ENCODE data around the gene CCNL2. TPM values are rescaled to one million over a fixed set of nuclear protein-coding genes. Genes with fewer than 3 reads are reported as not detected.

CCNL2 gene
- polyA plus RNA-seq, 2 of the 4 experiments (the other 2 are of a cell fraction), result 85.5 to 111 TPM

DNA sequence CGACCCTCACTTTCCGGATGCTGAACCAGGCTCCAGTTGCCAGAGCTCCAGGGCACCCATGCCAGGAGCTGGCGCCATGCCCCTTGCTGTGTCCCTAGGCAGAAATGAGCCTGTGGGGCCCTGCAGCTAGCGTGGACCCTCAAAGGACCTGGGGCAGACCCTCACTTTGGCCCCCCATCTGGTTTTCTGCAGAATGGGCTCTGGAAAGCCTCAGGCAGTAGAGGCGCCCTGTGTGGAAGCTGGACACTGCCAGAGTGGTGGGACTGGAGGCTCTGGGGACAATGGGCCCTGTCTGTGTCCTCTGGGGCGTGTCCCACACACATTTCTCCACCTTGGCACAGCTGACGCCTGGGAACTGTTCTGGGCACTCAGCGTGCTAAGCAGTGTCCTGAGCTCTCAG is 17.8 kb downstream of the CCNL2 start:
- Histone ChIP-seq H3K9me3 (no peaks in the 10 kb centered on the region), H3K4me1 (no peaks in the 10 kb centered on the region), H3K4me3 (no peak overlapping the region), H3K4me2 (no peak overlapping the region), H3K27ac (no peak overlapping the region)
- ATAC-seq (no peak), FAIRE-seq (no peak), DNase-seq (ENCODE audit: low read depth in 1 of 2, low spot score in 1 of 2) (no peak)
- TF ChIP-seq BHLHE40 (IDR thresholded peaks at IDR 0.05; ENCODE audit: low read depth, low read length), result no peak
- no peak for TF ChIP-seq SREBF2 (IDR thresholded peaks at IDR 0.05)
- no peak for TF ChIP-seq RNF2 (IDR thresholded peaks at IDR 0.05; ENCODE audit: borderline replicate concordance, low read depth)
- TF ChIP-seq FOXS1 (CRISPR knock-in tag; IDR thresholded peaks at IDR 0.05), result no peak
- no peak for TF ChIP-seq NR3C1 (IDR thresholded peaks at IDR 0.05)
- no peak for TF ChIP-seq FOSB (CRISPR knock-in tag; IDR thresholded peaks at IDR 0.05)
- TF ChIP-seq GATA3 (IDR thresholded peaks at IDR 0.05; ENCODE audit: borderline replicate concordance), result no peak
- ChIA-PET CTCF (interaction anchor here (1.2 to 2.0 kb wide), 2 partner anchors 9 to 124 kb away, joined by 3 to 9 read pairs; no protein-coding TSS in a partner anchor), POLR2A (no interaction called here)
- WGBS (ENCODE audit: missing lambda C conversion rate), result 86% methylated on average over 7 of the region's 8 CpGs

GRCh38 chr1:1380860-1381259 is 18.3 kb downstream of the CCNL2 start:
- FAIRE-seq, result no peak
- 88% methylated on average over 6 of the region's 16 CpGs for WGBS (ENCODE audit: missing lambda C conversion rate)
- CTCF ChIA-PET, result interaction anchor here (2.0 kb wide), 1 partner anchor 9 kb away, joined by 9 read pairs; no protein-coding TSS in a partner anchor

GRCh38 chr1:1377540-1378205 is 21.5 kb downstream of the CCNL2 start:
- ChIA-PET CTCF (interaction anchor here (0.7 kb wide), 1 partner anchor 27 kb away, joined by 3 read pairs; no protein-coding TSS in a partner anchor), POLR2A (interaction anchor here (0.8 kb wide), 1 partner anchor 24 kb away, joined by 3 read pairs; no protein-coding TSS in a partner anchor)
- WGBS (ENCODE audit: missing lambda C conversion rate), result 95% methylated on average over 16 of the region's 16 CpGs
- Histone ChIP-seq H3K4me2 (no peak overlapping the region), H3K9me3 (no peaks in the 10 kb centered on the region), H3K4me3 (no peak overlapping the region), H3K27ac (no peak overlapping the region), H3K4me1 (peaks cover 14% of the 10 kb centered on the region)
- no peak for DNase-seq (ENCODE audit: low read depth in 1 of 2, low spot score in 1 of 2)
- no peak for ATAC-seq
- FAIRE-seq, result no peak
- no peak for TF ChIP-seq HOXB13 (CRISPR knock-in tag; IDR thresholded peaks at IDR 0.05; ENCODE audit: low read depth)
- no peak for TF ChIP-seq CEBPB (IDR thresholded peaks at IDR 0.05)
- TF ChIP-seq NFE2L2 (conservative IDR thresholded peaks at IDR 0.05; ENCODE audit: low read length), result no peak
- TF ChIP-seq JUNB (IDR thresholded peaks at IDR 0.05), result no peak
- no peak for TF ChIP-seq POLR2A (IDR thresholded peaks at IDR 0.05; ENCODE audit: low read length)
- TF ChIP-seq MAZ (IDR thresholded peaks at IDR 0.05; ENCODE audit: borderline replicate concordance, low read depth, low read length), result no peak
- no peak for TF ChIP-seq RARB (CRISPR knock-in tag; IDR thresholded peaks at IDR 0.05)
- TF ChIP-seq PBX3 (IDR thresholded peaks at IDR 0.05), result no peak
- TF ChIP-seq KDM1A (IDR thresholded peaks at IDR 0.05; ENCODE audit: low read depth), result no peak
- no peak for TF ChIP-seq CHD2 (IDR thresholded peaks at IDR 0.05; ENCODE audit: low read length, partially characterized antibody)
- TF ChIP-seq KDM5A (IDR thresholded peaks at IDR 0.05), result no peak
- no peak for TF ChIP-seq POLR2AphosphoS2 (conservative IDR thresholded peaks at IDR 0.05; ENCODE audit: low read length)
- no peak for TF ChIP-seq RCOR1 (IDR thresholded peaks at IDR 0.05; ENCODE audit: low read depth, low read length)
- TF ChIP-seq CHD4 (IDR thresholded peaks at IDR 0.05; ENCODE audit: borderline replicate concordance), result no peak
- no peak for TF ChIP-seq BHLHE40 (IDR thresholded peaks at IDR 0.05; ENCODE audit: low read depth, low read length)
- no peak for TF ChIP-seq NPAS2 (CRISPR knock-in tag; IDR thresholded peaks at IDR 0.05; ENCODE audit: borderline replicate concordance)

More at GRCh38 chr1:1380860-1381259, 18.3 kb downstream of the CCNL2 start:
- no peak overlapping the region for H3K4me2 ChIP-seq
- ATAC-seq (no peak), DNase-seq (ENCODE audit: low read depth in 1 of 2, low spot score in 1 of 2) (no peak)
- TF ChIP-seq KDM1A (IDR thresholded peaks at IDR 0.05; ENCODE audit: low read depth) (no peak), CHD4 (IDR thresholded peaks at IDR 0.05; ENCODE audit: borderline replicate concordance) (no peak), SMC3 (IDR thresholded peaks at IDR 0.05) (no peak), FOXS1 (CRISPR knock-in tag; IDR thresholded peaks at IDR 0.05) (no peak), BCL3 (IDR thresholded peaks at IDR 0.05) (no peak), HOXA7 (CRISPR knock-in tag; IDR thresholded peaks at IDR 0.05) (no peak), EHMT2 (IDR thresholded peaks at IDR 0.05; ENCODE audit: low read depth) (no peak), FOSB (CRISPR knock-in tag; IDR thresholded peaks at IDR 0.05) (no peak), KDM5A (IDR thresholded peaks at IDR 0.05) (no peak), GATA3 (IDR thresholded peaks at IDR 0.05; ENCODE audit: borderline replicate concordance) (no peak), HDAC2 (IDR thresholded peaks at IDR 0.05) (no peak), E2F6 (IDR thresholded peaks at IDR 0.05; ENCODE audit: borderline replicate concordance, low read depth) (no peak), POLR2AphosphoS2 (conservative IDR thresholded peaks at IDR 0.05; ENCODE audit: low read length) (no peak), EP300 (IDR thresholded peaks at IDR 0.05) (no peak)
- TF ChIP-seq, protein P1, sequence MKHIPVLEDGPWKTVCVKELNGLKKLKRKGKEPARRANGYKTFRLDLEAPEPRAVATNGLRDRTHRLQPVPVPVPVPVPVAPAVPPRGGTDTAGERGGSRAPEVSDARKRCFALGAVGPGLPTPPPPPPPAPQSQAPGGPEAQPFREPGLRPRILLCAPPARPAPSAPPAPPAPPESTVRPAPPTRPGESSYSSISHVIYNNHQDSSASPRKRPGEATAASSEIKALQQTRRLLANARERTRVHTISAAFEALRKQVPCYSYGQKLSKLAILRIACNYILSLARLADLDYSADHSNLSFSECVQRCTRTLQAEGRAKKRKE (CRISPR knock-in tag; IDR thresholded peaks at IDR 0.05; ENCODE audit: low read depth), result no peak
- no peaks in the 10 kb centered on the region for H3K9me3 ChIP-seq
- POLR2A ChIA-PET, result no interaction called here
- H3K4me1 ChIP-seq, result 0 out of 3 replicates have a peak, but pooled peaks cover 4% of the 10 kb centered on the region
- H3K27ac ChIP-seq, result no peak overlapping the region
- H3K4me3 ChIP-seq, result no peak overlapping the region
